Activated CD8-positive, alpha-beta memory T cell treated with anti-CD3 and anti-CD28 coated beads for 24 hours (primary cell): ENCODE results near the gene SCG3.

Experiments
- DNase-seq: peaks from one replicate; pipeline ENCODE4 v3.0.0-alpha.2; 2020

The SCG3 gene

GRCh38 chr15:51731549-51732267 is 50.4 kb downstream of the SCG3 start:
- DNase-seq = peak; percentile 71

- DNase-seq = no peak
These were observed 51.3 kb downstream of the SCG3 start for GRCh38 chr15:51732646-51733045.

GRCh38 chr15:51735228-51736010 is 54.1 kb downstream of the SCG3 start:
- no peak for DNase-seq

GRCh38 chr15:51736069-51736468 is 54.8 kb downstream of the SCG3 start:
- no peak for DNase-seq

- DNase-seq = peak; percentile 88
These were observed 55.6 kb downstream of the SCG3 start for GRCh38 chr15:51736751-51737521.

GRCh38 chr15:51737522-51738305 is 56.4 kb downstream of the SCG3 start, which contains the start of gene LYSMD2:
Gene LYSMD2 (minus strand): TSS chr15:51737655. CDS start chr15:51737622, 33 bp downstream.
- DNase-seq = no peak

GRCh38 chr15:51738553-51738952 is 57.2 kb downstream of the SCG3 start:
- no peak for DNase-seq

GRCh38 chr15:51739061-51739712 is 57.9 kb downstream of the SCG3 start:
- DNase-seq = no peak

- DNase-seq = no peak
These were observed 68.0 kb downstream of the SCG3 start for GRCh38 chr15:51749307-51749706.

- DNase-seq = no peak
These were observed 68.9 kb downstream of the SCG3 start for GRCh38 chr15:51750186-51750585.

GRCh38 chr15:51750792-51751696 is 69.7 kb downstream of the SCG3 start, which contains the start of gene TMOD2:
Gene TMOD2 (plus strand): TSS chr15:51751597. CDS start chr15:51766442, 14,845 bp downstream.
- DNase-seq = peak; percentile 85

GRCh38 chr15:51751697-51752683 is 70.7 kb downstream of the SCG3 start:
- DNase-seq = peak; percentile 71

GRCh38 chr15:51752888-51753287 is 71.6 kb downstream of the SCG3 start:
- DNase-seq = no peak

- DNase-seq = no peak
These were observed 73.0 kb downstream of the SCG3 start for GRCh38 chr15:51754267-51754666.

GRCh38 chr15:51755790-51756189 is 74.5 kb downstream of the SCG3 start:
- DNase-seq = no peak

GRCh38 chr15:51756482-51756881 is 75.2 kb downstream of the SCG3 start:
- no peak for DNase-seq

GRCh38 chr15:51757450-51757849 is 76.1 kb downstream of the SCG3 start:
- DNase-seq = no peak

- no peak for DNase-seq
These were observed 77.3 kb downstream of the SCG3 start for GRCh38 chr15:51758645-51759044.

- no peak for DNase-seq
These were observed 78.3 kb downstream of the SCG3 start for GRCh38 chr15:51759557-51760070.
